ENCODE measurements around the gene PARP11. TPM values are rescaled to one million over a fixed set of nuclear protein-coding genes. Genes with fewer than 3 reads are reported as not detected.

Gene PARP11
- total and polyA plus RNA-seq, 4 donors: 2.2 to 7.1 (median 4.0) TPM

DNA sequence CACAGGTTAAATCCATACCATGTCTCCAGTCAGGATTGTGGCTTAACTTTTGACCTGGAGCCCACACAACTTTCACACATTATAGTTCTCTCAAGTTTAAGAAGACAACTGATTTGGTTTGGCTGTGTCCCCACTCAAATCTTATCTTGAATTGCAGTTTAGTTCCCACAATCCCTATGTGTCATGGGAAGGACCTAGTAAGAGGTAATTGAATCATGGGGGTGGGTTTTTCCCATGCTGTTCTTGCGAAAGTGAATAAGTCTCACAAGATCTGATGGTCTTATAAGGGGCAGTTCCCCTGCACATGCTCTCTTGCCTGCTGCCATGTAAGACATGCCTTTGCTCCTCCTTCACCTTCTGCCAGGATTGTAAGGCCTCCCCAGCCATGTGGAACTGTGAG, 38.2 kb upstream of the PARP11 start:
- no peak for TF ChIP-seq CTCF (IDR thresholded peaks at IDR 0.05; ENCODE audit: low read depth, low read length, missing input control)
- TF ChIP-seq MAX (IDR thresholded peaks at IDR 0.05): no peak
- no peak for TF ChIP-seq YY1 (IDR thresholded peaks at IDR 0.05)
- no peak for TF ChIP-seq HNF4A (conservative IDR thresholded peaks at IDR 0.05)
- TF ChIP-seq SP1 (IDR thresholded peaks at IDR 0.05): no peak
- TF ChIP-seq REST (IDR thresholded peaks at IDR 0.05): no peak
- TF ChIP-seq FOXA2 (IDR thresholded peaks at IDR 0.05): no peak
- no peak for TF ChIP-seq ZBTB33 (IDR thresholded peaks at IDR 0.05)
- TF ChIP-seq FOXA1 (IDR thresholded peaks at IDR 0.05): no peak
- no peak for TF ChIP-seq JUND (IDR thresholded peaks at IDR 0.05)

GRCh38 chr12:3905664-3906063, 32.5 kb upstream of the PARP11 start:
- Histone ChIP-seq H3K4me3 (ENCODE audit: low read depth in 1 of 3, low read length in 3 of 3) (no peak overlapping the region), H3K27ac (ENCODE audit: low read depth in 1 of 2, low read length in 2 of 2) (no peak overlapping the region), H3K4me1 (ENCODE audit: control insufficient read depth in 4 of 4, insufficient read depth in 4 of 4, low read length in 3 of 4) (no peaks in the 10 kb centered on the region), H3K27me3 (ENCODE audit: control insufficient read depth in 4 of 4, insufficient read depth in 4 of 4, low read length in 3 of 4) (no peaks in the 10 kb centered on the region), H3K9me3 (ENCODE audit: control insufficient read depth in 4 of 4, low read length in 3 of 4) (no peaks in the 10 kb centered on the region), H3K36me3 (ENCODE audit: control insufficient read depth in 4 of 4, insufficient read depth in 3 of 4, low read depth in 1 of 4, low read length in 3 of 4) (no peaks in the 10 kb centered on the region), H3K9ac (ENCODE audit: low read depth in 1 of 2, low read length in 2 of 2) (no peak overlapping the region)
- TF ChIP-seq NR2F2 (IDR thresholded peaks at IDR 0.05) (no peak), HNF4G (IDR thresholded peaks at IDR 0.05) (no peak), RXRA (IDR thresholded peaks at IDR 0.05) (no peak), CTCF (IDR thresholded peaks at IDR 0.05; ENCODE audit: low read depth, low read length, missing input control) (no peak), HNF4A (conservative IDR thresholded peaks at IDR 0.05) (no peak), FOXA1 (IDR thresholded peaks at IDR 0.05) (no peak)
- no peak for DNase-seq (ENCODE audit: low spot score)
- WGBS: 87% methylated on average over 5 of the region's 5 CpGs

More for the DNA sequence above, 38.2 kb upstream of the PARP11 start:
- WGBS: 95% methylated on average over 1 of the region's 1 CpG
- no peaks in the 10 kb centered on the region for H3K9me3 ChIP-seq (ENCODE audit: control insufficient read depth in 4 of 4, low read length in 3 of 4)
- no peak for DNase-seq (ENCODE audit: low spot score)
- no peaks in the 10 kb centered on the region for H3K27me3 ChIP-seq (ENCODE audit: control insufficient read depth in 4 of 4, insufficient read depth in 4 of 4, low read length in 3 of 4)
- no peaks in the 10 kb centered on the region for H3K36me3 ChIP-seq (ENCODE audit: control insufficient read depth in 4 of 4, insufficient read depth in 3 of 4, low read depth in 1 of 4, low read length in 3 of 4)
- H3K4me1 ChIP-seq (ENCODE audit: control insufficient read depth in 4 of 4, insufficient read depth in 4 of 4, low read length in 3 of 4): no peaks in the 10 kb centered on the region
- no peak overlapping the region for H3K9ac ChIP-seq (ENCODE audit: low read depth in 1 of 2, low read length in 2 of 2)
- H3K27ac ChIP-seq (ENCODE audit: low read depth in 1 of 2, low read length in 2 of 2): no peak overlapping the region
- H3K4me3 ChIP-seq (ENCODE audit: low read depth in 1 of 3, low read length in 3 of 3): no peak overlapping the region

Measured in liver (tissue), 9 donors.